Uterus (tissue), 4 donors: ENCODE measurements around the gene GMDS. TPM values are rescaled to one million over a fixed set of nuclear protein-coding genes. Genes with fewer than 3 reads are reported as not detected.

Source experiments
- DNase-seq, 2 donors: peaks; one replicate each; pipeline ENCODE4 v3.0.0-alpha.2; 2019 to 2020
- H3K27ac ChIP-seq, 2 donors: fragments of 200-600 bp; sonication (generic); 1 replicate in 1 of 2; 2 replicates in 1 of 2; pipeline ENCODE4 v1.5.1; 2016 to 2018
- H3K27me3 ChIP-seq, 2 donors: fragments of 200-600 bp; sonication (generic); one replicate each; pipeline ENCODE4 v1.5.1; 2018 to 2019; ENCODE audit warnings: control low read depth in 1 of 2
- H3K36me3 ChIP-seq, 2 donors: fragments of 200-600 bp; sonication (generic); one replicate each; pipeline ENCODE4 v1.5.1; 2019; ENCODE audit warnings: control low read depth in 1 of 2
- H3K4me1 ChIP-seq, 2 donors: fragments of 200-600 bp; sonication (generic); one replicate each; pipeline ENCODE4 v1.5.1; 2018 to 2019; ENCODE audit warnings: control low read depth in 1 of 2
- H3K4me3 ChIP-seq, 2 donors: fragments of 200-600 bp; sonication (generic); 1 replicate in 1 of 2; 2 replicates in 1 of 2; pipeline ENCODE4 v1.5.1; 2018 to 2019; ENCODE audit warnings: mild to moderate bottlenecking in 1 of 2
- H3K9me3 ChIP-seq, 2 donors: fragments of 200-600 bp; sonication (generic); one replicate each; pipeline ENCODE4 v1.5.1; 2019; ENCODE audit warnings: control low read depth in 1 of 2
- POLR2A ChIP-seq, 2 donors: fragments of 450-650 bp; IDR thresholded peaks; one replicate each; pipeline ENCODE4 v1.6.1; 2016; ENCODE audit warnings: antibody characterized with exemption in 2 of 2, mild to moderate bottlenecking in 1 of 2, moderate library complexity in 1 of 2
- intact Hi-C: fragments of 100-400 bp; cut with DNase I; formaldehyde crosslinking; loops from one replicate; pipeline ENCODE4 v1.15.1; 2023; ENCODE audit warnings: low total_unique reads
- total RNA-seq, 4 donors: library from RNA; depleted of rRNA in 3 of 4; stranded (reverse); fragments of >200 nt in 3 of 4; gene quantifications; one replicate each; pipeline versions ENCODE4 v1.1.0 to v1.2.4, GENCODE V29; 2014 to 2023
- TF ChIP-seq, protein P1 (sequence below), 4 experiments: fragments of 200-600 bp in 2 of 4; fragments of 450-650 bp in 2 of 4; sonication (generic) in 2 of 4; IDR thresholded peaks; one replicate each; pipeline ENCODE4 v1.5.1; 2016 to 2019; ENCODE audit warnings: antibody characterized with exemption in 4 of 4, mild to moderate bottlenecking in 2 of 4, moderate library complexity in 1 of 4
- donor health status: DM: yes; HTN: yes; CAD: no.

GMDS gene
- total RNA-seq: 10 to 100 TPM in 2 of 4 donors, 1 to 10 TPM in 2; 5.3 to 17.4 (median 12.9) TPM

DNA sequence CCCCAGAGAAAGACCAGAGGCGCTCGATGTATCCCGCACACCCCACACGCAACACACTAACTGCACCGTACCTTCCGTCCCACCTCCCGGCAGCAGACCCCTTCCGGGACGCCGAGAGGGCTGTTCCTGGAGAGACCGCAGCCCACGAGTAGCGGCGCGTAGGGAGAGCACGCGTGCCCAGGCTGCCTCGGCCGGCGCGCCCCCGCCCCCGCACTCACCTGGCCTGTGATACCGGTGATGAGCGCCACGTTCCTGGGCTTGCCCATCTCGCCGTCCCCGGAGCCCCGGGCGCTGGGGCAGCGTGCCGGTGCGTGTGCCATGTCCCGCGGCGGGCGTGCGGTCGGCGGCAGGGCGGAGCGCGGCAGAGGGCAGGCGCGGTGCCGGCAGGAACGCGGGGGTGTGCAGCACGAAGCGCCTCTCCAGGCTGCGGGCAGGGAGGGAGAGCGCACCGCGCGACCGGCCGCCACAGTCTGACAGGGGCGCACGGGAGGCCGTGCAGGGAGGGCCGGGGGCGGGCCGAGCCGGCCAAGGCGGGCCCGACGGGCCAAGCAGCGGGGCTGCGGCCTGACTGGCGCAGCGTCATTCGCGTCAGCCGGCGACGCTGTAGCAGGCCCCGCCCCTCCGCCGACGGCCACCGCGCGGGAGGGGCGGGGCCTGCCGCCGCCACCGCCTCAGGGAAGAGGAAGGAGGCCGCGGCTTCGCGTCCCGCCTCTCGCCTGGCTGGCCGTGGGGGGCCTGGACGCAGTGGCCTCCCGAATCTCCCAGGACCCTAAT is at the start of gene GMDS:
TSS of gene GMDS (minus strand) at position 503 of the 774 bp plus-strand sequence.
- H3K36me3 ChIP-seq: no peaks in the 10 kb centered on the region
- intact Hi-C loops: no loop called here

DNA sequence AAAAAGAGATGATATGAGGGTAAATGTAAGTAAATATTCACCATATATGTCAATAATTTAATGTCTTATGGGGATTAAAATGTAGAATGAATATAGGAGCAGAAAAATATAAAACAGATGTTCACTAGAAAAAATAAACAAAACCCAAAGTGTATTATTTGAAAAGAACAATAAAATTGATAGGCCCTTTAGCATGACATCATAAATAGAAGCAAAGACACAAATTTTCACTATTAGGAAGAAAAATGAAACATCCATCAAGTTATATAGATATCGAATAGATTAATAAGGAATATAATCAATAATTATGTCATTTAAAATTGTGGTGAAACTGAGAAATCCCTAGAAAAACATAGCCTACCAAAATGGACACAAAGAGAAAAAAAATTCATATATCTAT is 40.1 kb upstream of the GMDS start:
- intact Hi-C loops: no loop called here

More for the DNA sequence above, at the start of gene GMDS:
- no peaks in the 10 kb centered on the region for H3K4me1 ChIP-seq
- TF ChIP-seq POLR2A (IDR thresholded peaks at IDR 0.05): peak; percentile 94 to 98
- TF ChIP-seq, protein P1, sequence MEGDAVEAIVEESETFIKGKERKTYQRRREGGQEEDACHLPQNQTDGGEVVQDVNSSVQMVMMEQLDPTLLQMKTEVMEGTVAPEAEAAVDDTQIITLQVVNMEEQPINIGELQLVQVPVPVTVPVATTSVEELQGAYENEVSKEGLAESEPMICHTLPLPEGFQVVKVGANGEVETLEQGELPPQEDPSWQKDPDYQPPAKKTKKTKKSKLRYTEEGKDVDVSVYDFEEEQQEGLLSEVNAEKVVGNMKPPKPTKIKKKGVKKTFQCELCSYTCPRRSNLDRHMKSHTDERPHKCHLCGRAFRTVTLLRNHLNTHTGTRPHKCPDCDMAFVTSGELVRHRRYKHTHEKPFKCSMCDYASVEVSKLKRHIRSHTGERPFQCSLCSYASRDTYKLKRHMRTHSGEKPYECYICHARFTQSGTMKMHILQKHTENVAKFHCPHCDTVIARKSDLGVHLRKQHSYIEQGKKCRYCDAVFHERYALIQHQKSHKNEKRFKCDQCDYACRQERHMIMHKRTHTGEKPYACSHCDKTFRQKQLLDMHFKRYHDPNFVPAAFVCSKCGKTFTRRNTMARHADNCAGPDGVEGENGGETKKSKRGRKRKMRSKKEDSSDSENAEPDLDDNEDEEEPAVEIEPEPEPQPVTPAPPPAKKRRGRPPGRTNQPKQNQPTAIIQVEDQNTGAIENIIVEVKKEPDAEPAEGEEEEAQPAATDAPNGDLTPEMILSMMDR (IDR thresholded peaks at IDR 0.05): peak in 1 of 4 experiments; percentile 34
- DNase-seq: peak; percentile 75 to 88
- H3K4me3 ChIP-seq: peak within 1 kb of the TSS; percentile 56 to 74
- H3K9me3 ChIP-seq: no peaks in the 10 kb centered on the region
- H3K27ac ChIP-seq: peak within 1 kb of the TSS; percentile 83 to 84
- no peaks in the 10 kb centered on the region for H3K27me3 ChIP-seq

DNA sequence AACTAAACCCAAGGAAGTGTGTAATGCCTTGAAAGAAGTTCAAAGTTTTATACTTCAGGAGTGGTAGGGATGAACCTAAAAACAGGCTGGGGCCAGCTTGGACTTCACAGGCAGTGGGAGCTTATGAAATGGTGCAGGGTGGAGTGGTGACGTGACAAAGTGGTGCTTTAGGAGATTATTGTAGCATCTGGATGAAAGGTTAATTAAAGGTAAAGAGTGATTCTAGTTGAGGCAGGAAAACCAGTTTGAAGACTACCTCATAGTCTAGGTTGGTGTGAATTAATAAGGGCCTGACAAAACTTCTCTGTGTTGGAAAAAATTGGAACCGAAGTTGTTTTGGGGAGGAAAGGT is 30.5 kb upstream of the GMDS start:
- intact Hi-C loops: no loop called here
- no peak overlapping the region for H3K27ac ChIP-seq

More for the DNA sequence above, 40.1 kb upstream of the GMDS start:
- Histone ChIP-seq H3K27me3 (no peaks in the 10 kb centered on the region), H3K36me3 (no peaks in the 10 kb centered on the region), H3K4me1 (no peaks in the 10 kb centered on the region), H3K9me3 (peaks cover 0 to 9% of the 10 kb centered on the region in 2 donors), H3K27ac (no peak overlapping the region), H3K4me3 (no peak overlapping the region)
- TF ChIP-seq, protein P1 (IDR thresholded peaks at IDR 0.05): no peak
- no peak for TF ChIP-seq POLR2A (IDR thresholded peaks at IDR 0.05)
- no peak for DNase-seq

DNA sequence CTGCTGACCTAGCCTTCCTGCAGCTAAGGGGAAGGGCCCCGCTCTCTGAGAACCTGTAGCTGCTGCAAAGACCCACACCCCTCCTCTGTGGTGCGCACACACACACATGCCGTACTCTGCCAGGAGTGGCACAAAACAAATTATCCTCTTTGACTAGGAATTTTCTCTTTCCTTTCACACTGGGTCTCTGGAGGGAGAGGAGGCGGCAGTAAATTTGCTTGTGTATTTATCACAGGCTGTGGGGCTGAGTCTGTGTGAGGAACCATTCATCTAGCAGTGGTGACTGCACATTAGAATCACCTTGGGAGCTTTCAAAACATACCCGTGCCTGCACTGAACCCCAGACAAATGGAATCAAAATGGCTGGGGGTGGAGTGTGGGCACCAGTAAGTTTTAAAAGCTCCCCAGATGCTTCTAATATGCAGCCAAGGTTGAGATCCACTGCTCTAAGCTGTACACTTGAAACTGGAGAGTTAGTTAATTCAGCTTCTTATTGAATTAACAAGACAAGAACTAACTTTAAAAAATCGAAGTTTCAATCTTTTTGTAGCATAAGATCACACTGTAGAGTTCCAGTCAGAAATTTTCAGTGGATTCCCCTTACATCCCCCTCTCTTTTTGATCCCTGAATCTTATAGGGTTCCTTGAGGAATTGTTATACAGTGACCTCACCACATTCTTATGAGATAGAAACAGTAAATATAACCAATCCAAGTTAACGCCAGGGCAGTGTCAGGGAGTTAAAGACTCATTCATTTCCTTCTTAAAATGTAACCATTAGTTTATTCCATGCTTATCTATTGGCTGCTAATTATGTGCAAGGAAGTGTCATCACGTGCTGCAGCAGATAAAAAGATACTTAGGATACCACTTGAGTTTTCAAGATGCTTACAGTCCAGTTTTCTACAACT is 29.8 kb upstream of the GMDS start:
- Histone ChIP-seq H3K9me3 (peaks cover 0 to 6% of the 10 kb centered on the region in 2 donors), H3K27me3 (no peaks in the 10 kb centered on the region), H3K4me3 (no peak overlapping the region), H3K27ac (no peak overlapping the region), H3K4me1 (no peaks in the 10 kb centered on the region), H3K36me3 (no peaks in the 10 kb centered on the region)
- no peak for TF ChIP-seq POLR2A (IDR thresholded peaks at IDR 0.05)
- TF ChIP-seq, protein P1 (IDR thresholded peaks at IDR 0.05): no peak
- no peak for DNase-seq
- intact Hi-C loops: no loop called here

More for the DNA sequence above, 30.5 kb upstream of the GMDS start:
- DNase-seq: no peak
- no peak overlapping the region for H3K4me3 ChIP-seq
- TF ChIP-seq, protein P1 (IDR thresholded peaks at IDR 0.05): no peak
- TF ChIP-seq POLR2A (IDR thresholded peaks at IDR 0.05): no peak
- no peaks in the 10 kb centered on the region for H3K27me3 ChIP-seq
- H3K4me1 ChIP-seq: no peaks in the 10 kb centered on the region
- H3K9me3 ChIP-seq: peaks cover 0 to 12% of the 10 kb centered on the region in 2 donors
- no peaks in the 10 kb centered on the region for H3K36me3 ChIP-seq
